ENCODE data around the gene TOMM6.

TOMM6 gene

GRCh38 chr6:41824571-41825569 is 37.4 kb downstream of the TOMM6 start:
- DNase-seq = peak; percentile 70

GRCh38 chr6:41826343-41827022 is 39.0 kb downstream of the TOMM6 start:
- no peak for DNase-seq

- no peak for DNase-seq
Observed at GRCh38 chr6:41832263-41832662, 44.8 kb downstream of the TOMM6 start.

GRCh38 chr6:41836022-41836659 is 48.6 kb downstream of the TOMM6 start:
- DNase-seq = peak; percentile 2

GRCh38 chr6:41836660-41837052 is 49.2 kb downstream of the TOMM6 start:
- no peak for DNase-seq
